Left colon (tissue), 2 donors: ENCODE results near the gene SEL1L2. TPM values are rescaled to one million over a fixed set of nuclear protein-coding genes. Genes with fewer than 3 reads are reported as not detected.
A peak's percentile ranks its signal among the peaks of the same experiment; 100 is the strongest.

ENCODE experiments used
- ATAC-seq: fragments of 200-7000 bp; cut with Tn5 transposase; one replicate; pipeline ENCODE4 v1.9.1; 2020; ENCODE audit warnings: mild to moderate bottlenecking, moderate library complexity
- DNase-seq, 2 donors: peaks; one replicate each; pipeline ENCODE4 v3.0.0-alpha.2; 2020
- intact Hi-C, 2 donors: fragments of 100-400 bp; cut with DNase I in 1 of 2; cut with micrococcal nuclease in 1 of 2; formaldehyde crosslinking; loops; one replicate each; pipeline versions ENCODE4 v1.11.2 to v1.14.0; 2022; cut with DNase I, micrococcal nuclease
- total RNA-seq, 2 donors: library from RNA; stranded (reverse); fragmentation: NEBNext Ultra II Directional; extraction: Animal tissue kit (Norgen Biotek cat#: 25700); gene quantifications; one replicate each; pipeline ENCODE4 v1.2.1, GENCODE V29; 2021
- donor health status: DM: no; HTN: no; CAD: no.
- donor health status: DM: yes; HTN: yes; CAD: no.

Gene SEL1L2
- total RNA-seq, 2 donors from 2014 or later, result not detected

DNA sequence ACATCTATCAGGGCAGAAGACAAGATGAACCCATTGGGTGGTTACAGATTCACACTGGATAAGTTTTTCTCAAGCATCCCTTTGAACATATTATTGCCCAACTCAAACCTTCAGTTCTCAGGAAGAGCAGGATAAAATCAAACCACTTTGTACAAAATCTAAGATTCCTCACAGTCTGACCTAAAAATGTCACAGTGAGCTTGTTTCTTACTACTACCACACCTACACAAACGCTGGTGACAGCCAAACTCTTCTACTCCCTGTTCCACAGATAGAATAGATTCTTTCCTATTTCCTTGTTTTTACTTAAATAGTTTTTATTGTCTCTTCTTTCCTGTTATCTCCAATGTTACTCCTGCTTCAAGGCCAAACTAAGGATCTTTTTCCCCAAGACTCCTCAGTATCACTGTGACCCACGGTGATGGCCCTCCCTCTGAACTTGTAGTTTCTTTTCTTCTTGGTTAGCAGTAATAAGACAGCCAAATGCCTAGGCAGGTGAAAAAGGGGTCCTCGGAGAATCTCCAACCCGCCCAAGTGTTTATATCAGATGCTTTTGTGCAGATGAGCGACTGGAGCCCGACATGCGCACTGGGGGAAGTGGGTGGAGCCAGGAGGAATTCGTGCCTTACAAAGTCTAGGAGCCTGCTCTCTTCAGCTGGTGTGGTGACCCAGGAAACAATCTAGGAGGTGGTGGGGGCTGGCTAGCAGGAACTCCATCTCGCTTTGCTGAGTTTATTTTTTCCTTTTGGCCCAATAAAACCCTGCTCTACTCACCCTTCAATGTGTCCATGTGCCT lies 53.4 kb downstream of the SEL1L2 start:
- ATAC-seq (no peak), DNase-seq (no peak)
- intact Hi-C loops, result no loop called here

DNA sequence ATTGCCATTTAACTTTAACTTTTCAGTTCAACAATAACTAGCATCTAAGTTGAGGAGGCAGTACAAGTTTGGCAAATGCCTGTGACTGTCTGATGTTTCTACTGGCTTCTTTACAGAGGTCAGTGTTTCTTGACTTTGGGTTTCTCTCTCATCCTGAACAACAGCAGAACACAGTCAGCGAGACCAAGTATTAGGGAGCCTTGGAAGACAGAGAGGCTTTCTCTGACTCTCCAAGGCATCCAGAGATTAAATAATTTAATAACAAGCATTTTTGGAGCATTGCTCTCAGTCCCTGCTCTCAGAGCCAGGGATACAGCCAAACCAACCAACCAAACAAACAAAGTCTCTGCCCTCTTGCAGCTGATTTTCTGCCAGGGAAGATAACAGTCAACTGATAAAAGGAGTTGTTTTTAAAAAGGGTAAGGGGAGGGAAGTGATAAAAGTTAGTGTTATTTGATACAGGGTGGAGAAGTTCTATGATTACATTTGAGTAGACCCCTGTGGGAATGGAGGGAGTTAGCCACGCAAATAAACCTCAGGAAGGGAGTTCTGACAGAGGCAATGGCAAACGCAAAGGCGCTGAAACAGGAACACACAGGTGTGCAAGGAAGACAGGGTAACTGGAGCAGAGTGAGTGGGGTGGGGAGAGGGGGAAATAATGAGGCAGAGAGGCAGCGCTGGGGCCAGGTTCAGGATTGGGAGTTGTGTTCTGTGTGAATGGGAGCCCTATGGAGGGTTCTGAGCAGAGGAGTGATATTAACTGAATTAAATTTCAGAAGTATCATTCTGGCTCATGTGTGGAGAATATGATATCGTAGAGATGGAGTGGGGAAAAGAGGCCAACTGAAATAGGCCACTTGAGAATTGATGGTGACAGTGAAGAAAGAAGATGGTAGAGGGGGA lies 55.2 kb downstream of the SEL1L2 start:
- no peak for ATAC-seq
- intact Hi-C loops, result no loop called here
- no peak for DNase-seq

DNA sequence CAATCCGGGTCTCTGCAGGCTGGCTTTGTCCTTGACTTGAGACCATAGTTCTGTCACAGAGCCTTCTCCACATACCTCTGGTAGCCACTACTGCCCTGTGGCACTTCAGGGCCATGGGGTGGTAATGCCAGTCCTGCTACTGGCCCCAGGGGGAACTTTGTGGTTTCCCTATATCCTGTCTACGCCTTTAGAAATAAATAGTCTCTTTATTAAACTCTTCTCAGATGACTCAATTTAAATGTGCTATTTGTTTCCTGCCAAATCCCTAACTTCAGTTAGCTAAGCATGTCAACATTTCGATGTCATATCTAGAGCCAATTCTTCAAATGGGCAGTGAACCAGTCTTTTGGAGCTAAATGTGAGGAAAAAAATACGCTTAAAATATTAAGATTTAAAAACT lies 60.1 kb downstream of the SEL1L2 start:
- DNase-seq, result no peak
- no peak for ATAC-seq
- intact Hi-C loops, result no loop called here

DNA sequence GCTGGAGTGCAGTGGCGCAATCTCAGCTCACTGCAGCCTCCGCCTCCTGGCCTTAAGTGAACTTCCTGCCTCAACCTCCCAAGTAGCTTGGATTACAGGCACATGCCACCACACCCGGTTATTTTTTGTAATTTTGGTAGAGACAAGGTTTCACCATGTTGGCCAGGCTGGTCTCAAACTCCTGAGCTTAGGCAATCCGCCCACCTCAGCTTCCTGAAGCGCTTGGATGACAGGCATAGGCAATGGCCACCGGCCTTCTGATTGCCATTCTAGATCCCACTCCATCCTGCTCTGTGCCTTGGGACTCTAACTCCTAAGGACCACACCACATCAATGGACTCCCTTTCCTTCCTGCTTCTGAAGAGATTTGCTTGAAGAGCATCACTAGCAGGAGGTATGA lies 60.6 kb downstream of the SEL1L2 start:
- intact Hi-C loops, result no loop called here
- DNase-seq (no peak), ATAC-seq (no peak)

DNA sequence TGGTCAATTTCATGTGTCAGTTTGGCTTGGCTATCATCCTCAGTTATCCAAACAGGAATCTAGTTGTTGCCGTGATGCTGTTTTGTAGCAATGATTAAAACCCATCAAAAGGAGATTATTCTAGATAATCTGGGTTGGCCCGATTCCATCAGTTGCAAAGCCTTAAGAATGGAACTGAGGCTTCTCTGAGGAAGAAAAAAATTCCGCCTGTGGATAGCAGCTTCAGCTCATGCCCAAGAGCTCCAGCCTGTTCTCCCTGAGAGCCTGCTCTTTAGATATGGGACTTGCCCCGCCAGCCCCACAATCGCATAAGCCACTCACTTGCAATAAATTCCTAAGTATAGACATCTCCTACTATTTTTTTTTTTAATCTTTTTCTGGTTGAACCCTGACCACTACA lies 61.5 kb downstream of the SEL1L2 start:
- intact Hi-C loops, result no loop called here
- DNase-seq (no peak), ATAC-seq (no peak)

DNA sequence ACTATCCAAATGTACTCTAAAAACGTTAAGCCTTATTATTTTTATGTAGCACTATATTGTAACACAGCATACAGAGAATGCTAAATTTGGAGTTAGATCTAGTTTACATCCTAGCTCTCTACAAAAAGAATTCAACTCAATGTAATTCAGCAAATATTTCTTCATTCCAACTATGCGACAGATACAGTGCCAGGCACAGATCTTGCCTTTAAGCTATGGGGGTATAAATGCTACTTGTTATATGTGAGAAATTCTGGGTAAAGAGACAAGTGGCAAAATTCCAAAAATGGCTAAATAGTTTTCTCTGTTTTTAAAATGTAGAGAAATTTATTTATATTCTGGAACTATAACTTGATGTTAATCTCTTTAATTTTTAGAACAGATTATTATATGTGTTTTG lies 63.2 kb downstream of the SEL1L2 start:
- intact Hi-C loops, result no loop called here
- ATAC-seq (no peak), DNase-seq (no peak)

DNA sequence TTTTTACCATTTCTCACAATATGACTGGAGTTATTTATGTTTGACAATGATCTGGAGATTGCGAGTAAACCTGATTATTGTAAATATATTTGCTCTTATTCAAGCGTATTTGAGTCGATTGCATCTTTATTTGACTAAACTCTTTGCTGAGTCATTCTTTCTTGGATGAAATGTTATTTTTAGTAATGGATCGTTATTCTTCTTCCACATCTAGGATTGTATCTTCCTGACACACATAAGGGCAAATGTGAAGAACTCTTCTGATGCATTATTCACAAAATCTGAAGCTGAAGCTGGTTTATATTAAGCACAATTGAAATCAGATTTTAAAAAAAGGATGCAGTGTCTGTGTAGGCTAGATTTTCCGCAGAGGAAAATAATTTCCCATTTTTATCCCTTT lies 68.2 kb downstream of the SEL1L2 start:
- intact Hi-C loops, result no loop called here
- DNase-seq (no peak), ATAC-seq (no peak)

DNA sequence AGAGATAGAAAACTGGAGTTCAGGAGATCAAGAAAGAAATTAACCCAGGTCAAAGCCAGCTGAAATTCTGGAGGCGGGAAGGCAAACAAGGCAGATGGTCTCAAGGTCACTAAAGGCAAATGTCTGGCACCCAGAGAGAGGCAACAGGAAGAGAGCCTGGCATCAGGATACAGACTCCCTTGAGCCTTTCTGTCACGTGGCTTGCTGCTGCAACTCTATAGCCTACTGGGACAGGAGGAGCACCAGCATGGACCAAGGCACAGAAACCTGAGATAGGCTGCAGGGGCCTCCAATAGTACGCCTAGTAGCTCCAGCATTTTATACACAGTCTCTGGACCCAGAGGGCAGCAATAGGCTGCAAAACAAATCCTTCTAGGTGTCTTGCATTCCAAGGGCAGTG lies 75.1 kb downstream of the SEL1L2 start:
- ATAC-seq, result no peak
- DNase-seq, result no peak
- intact Hi-C loops, result no loop called here

DNA sequence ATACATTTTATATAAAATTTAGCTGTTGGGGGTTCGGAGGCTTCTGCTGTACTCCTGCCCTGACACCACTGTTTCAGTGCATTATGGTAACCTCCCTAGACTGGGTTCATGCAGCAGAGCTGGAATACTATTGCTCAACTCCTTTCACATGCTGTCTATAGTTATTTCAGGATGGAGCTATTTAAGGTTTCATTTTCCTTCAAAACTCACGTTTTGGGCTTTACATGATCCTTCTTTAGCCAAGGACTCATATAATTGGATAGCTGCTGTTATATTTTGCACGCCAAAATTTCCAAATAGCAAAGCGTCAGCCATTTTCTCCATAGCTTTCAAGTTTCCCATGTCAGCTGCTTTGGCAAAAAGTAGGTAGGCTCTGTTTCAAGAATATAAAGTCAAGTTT lies 76.8 kb downstream of the SEL1L2 start:
- DNase-seq, result no peak
- intact Hi-C loops, result no loop called here
- ATAC-seq, result no peak

DNA sequence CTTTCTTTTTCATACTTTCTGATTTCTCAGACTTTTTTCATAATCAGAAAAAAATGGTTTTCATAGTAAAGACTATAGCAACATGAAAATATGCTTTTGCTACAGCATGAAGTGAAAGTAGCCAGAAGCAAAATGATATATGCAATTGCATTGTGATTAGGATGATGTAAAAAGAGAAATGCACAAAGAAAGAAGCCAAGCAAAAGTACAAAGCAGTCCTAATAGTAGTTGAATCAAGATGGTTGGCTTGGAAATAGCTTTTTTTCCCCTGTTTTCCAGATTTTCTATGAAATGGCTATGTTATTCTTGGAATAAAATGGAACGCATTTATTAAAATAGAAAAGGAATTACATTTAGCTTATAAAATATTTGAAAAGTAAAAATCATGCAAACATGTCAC lies 77.3 kb downstream of the SEL1L2 start:
- intact Hi-C loops, result no loop called here
- DNase-seq (no peak), ATAC-seq (no peak)

DNA sequence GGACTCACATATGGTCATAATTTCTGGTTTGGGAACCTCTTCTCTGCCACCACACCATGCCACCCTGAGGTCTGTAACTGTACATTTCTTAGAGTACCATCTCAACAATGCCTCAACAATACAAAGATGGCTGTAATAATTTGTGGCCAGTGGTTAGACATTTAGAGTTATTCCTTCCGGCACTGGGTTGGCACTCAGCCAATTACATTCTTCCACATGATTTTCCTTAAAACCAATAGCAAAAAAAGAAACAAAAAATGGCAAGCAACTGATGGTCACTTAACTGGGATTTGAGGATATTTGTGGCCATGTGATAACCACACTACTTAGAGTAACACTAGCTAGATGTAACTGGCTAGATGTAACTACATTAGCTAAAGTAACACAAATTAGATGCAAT lies 79.9 kb downstream of the SEL1L2 start:
- DNase-seq (no peak), ATAC-seq (no peak)
- intact Hi-C loops, result no loop called here

DNA sequence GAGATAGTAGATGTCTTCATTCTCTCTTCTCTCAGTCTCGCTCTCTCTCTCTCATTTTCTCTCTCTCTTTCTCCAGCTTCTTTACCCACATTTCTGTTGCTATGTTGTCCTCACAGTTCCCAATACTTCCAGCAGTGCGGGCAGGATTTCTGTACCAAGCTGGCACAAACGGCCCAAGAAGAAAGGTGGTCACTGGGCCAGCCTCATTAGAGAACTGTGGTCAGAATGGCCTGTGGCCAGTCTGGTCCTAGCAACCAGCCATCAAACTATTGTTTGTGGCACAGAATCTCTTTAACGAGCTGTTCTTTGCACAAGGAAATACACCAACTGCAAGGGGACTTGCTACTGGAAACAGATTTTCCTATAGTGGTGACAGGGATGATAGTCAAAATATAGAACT lies 81.3 kb downstream of the SEL1L2 start:
- intact Hi-C loops, result no loop called here
- no peak for ATAC-seq
- no peak for DNase-seq

DNA sequence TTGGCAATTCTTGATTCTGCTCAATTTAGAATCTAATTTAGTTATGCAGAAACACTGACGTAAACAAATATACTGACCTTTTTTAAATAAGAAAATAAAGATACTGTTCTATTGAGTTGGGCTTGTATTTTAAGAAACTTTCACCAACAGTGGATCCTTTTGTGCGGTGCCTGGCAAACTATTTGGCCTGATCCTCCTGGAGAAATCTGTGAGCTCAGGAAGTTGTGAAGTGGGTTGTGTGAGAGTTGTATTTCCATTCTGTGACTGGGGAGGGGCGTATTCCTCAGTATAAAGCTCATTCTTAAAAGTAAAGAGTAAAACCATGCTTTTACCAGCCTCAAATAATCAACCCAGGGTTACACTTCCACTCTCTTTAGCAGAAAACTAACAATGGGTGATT lies 85.6 kb downstream of the SEL1L2 start:
- ATAC-seq, result no peak
- no peak for DNase-seq
- intact Hi-C loops, result no loop called here

DNA sequence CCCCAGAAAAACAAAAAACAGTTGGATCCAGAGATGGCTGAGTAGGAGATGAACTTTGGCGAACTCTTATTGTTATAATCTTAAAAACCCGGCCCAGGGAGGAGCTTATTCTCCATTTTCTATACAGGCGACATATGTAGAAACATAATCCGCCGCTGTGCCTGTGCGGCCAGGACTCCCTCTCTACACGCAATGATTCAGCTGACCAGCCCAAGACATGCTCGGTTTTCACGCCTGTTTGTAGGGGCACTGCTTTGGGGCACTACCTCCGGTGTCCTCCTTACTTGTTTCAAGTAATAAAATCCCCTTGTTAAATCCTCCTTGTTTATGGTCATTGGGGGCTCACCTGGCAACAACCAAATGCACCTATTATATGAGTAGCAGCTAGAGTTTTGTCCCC lies 89.9 kb downstream of the SEL1L2 start:
- DNase-seq, result no peak
- intact Hi-C loops, result no loop called here
- ATAC-seq, result no peak

DNA sequence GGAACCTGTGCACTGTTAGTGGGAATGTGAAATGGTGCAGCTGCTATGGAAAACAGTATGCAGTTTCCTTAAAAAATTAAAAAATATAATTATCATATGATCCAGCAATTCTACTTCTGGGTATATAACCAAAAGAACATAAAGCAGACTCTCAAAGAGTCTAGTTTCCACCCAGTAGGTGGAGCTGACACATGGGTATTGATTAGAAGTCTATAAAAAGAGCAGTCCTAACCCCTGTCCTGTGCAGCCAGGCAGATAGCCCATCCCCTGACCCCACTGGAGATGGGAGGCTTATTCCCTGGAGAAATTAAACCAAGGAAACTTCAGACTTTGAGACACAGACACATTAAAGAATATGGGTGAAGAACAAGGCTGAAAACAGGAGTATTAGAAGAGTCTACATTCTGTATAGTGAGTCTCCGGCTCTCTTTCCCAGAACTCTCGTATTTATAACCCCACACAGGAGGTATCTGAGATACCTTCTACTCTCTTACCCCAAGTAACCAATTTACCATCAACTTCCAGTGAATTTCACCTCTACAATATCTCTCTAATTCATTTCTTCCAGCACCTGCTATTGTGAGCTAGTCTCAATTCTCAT lies 92.3 kb downstream of the SEL1L2 start:
- intact Hi-C loops, result no loop called here
- ATAC-seq (no peak), DNase-seq (no peak)

DNA sequence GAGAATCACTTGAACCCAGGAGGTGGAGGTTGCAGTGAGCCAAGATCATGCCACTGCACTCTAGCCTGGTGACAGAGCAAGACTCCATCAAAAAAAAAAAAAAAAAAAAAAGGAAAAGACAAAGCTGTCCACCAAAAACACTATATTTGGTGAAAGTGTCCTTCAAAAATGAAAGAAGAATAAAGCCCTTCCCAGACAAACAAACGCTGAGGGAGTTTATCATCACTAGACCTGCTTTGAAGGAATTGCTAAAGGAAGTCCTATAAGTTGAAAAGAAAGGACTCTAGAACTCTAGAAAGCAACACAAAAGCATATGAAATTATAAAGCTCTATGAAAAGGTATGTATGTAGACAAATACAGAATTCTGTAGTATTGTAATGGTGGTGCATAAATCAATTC lies 98.8 kb downstream of the SEL1L2 start:
- no peak for ATAC-seq
- intact Hi-C loops, result no loop called here

DNA sequence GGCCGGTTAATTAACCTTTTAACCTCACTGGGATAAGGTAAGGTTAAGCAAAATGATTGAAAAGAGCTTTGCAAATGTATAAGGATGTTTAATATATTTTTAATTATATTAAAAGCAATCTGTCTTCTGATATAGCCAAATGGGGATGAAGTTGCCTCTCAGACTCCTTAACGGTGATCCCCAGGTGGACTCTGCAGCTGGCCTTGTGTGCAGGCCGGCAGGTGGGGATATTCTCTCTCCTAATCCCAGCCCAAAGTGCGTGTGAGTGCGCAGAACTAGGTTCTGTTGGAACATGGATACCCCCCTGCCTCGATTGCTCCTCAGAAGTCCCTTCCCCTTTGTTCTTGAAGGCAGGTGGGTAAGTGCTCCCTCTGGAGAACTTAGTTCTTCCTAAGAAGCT lies 105.6 kb downstream of the SEL1L2 start:
- ATAC-seq (no peak), DNase-seq (no peak)
- intact Hi-C loops, result no loop called here

More for the DNA sequence above, 98.8 kb downstream of the SEL1L2 start:
- DNase-seq, result no peak

DNA sequence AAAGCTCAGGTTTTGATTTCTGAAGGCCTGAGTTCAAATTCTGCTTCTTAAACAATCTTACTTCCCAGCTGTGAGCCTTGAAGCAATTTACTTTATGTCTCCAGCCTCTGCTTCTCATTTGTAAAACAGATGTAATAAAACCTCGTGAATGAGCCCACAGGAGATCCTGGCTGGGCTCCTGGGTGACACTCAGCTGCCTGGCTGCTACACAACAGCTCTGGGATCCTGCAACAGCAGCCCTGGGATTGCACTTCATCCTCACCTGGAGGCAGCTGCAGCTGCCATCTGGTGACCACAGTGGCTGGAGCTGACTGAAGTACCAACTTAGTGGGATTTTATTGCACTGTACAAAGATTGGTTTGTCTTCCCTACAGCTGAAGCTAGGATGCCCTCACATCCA lies 107.0 kb downstream of the SEL1L2 start:
- intact Hi-C loops, result no loop called here
- DNase-seq, result no peak

DNA sequence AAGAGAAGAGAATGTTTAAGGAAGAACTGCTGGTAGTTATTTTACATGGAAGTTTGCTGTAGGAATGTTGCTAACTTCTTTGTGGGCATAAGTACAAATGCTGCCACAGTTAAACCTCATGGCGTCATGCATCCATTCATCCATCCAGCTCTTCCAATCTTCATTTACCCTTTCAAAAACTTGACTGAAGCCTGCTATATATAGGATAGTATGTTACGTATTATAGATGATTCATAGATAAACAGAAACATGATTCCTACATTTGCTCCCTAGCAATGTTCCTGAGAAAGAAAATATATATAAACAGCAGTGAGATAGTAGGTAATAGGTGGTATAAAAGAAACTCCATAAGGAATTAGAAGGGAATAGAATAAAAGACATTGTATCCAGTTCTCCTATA lies 111.8 kb downstream of the SEL1L2 start:
- intact Hi-C loops, result no loop called here
- DNase-seq, result no peak

More for the DNA sequence above, 107.0 kb downstream of the SEL1L2 start:
- no peak for ATAC-seq

DNA sequence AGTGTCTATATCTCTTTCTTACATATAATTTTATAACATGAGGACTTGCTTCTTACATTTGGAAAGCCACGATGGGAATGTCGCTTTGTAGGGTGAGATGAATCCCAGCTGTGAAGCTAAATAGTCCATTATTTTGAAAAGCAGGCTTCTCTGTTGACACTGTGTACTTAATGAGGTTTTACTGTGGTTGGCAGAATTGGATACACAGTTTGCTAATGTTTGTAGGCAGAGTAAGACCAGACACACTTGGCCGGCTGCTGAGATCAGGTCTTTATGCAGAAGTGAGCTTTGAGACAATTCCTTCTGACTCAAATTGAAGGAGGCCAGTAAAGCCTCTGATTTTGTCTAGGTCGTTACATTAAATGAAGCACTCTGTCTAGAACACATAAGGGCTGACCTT lies 112.6 kb downstream of the SEL1L2 start:
- peak in 1 of 2 donors; percentile 6 for DNase-seq
- intact Hi-C loops, result no loop called here
- no peak for ATAC-seq

More for the DNA sequence above, 111.8 kb downstream of the SEL1L2 start:
- ATAC-seq, result no peak
